Natural killer cell (primary cell): ENCODE results near the gene MCM8. TPM values are rescaled to one million over a fixed set of nuclear protein-coding genes. Genes with fewer than 3 reads are reported as not detected.

Experiments used
- ATAC-seq, 3 donors: fragments of 150-1000 bp in 2 of 3; fragments of 200-7000 bp in 1 of 3; cut with Tn5 transposase; 1 replicate in 1 of 3; 2 replicates in 2 of 3; pipeline ENCODE4 v1.10.0; 2021; ENCODE audit warnings: mild to moderate bottlenecking in 2 of 3, moderate library complexity in 2 of 3
- DNase-seq, 2 donors: peaks; one replicate each; pipeline versions ENCODE4 v3.0.0 to v3.0.0-alpha.2; 2013 to 2021; ENCODE audit warnings: mixed read lengths in 1 of 2
- H3K27ac ChIP-seq: one replicate; pipeline ENCODE4 v1.5.1; 2013; ENCODE audit warnings: mild to moderate bottlenecking, low read length
- H3K27me3 ChIP-seq: one replicate; pipeline ENCODE4 v1.6.1; 2013; ENCODE audit warnings: low read length; ENCODE audit not compliant: control insufficient read depth, insufficient read depth
- H3K36me3 ChIP-seq: one replicate; pipeline ENCODE4 v1.6.1; 2013; ENCODE audit warnings: low read length; ENCODE audit not compliant: control insufficient read depth, insufficient read depth
- H3K4me1 ChIP-seq: one replicate; pipeline ENCODE4 v1.6.1; 2013; ENCODE audit warnings: low read length; ENCODE audit not compliant: control insufficient read depth, insufficient read depth
- H3K4me3 ChIP-seq: one replicate; pipeline ENCODE4 v1.5.1; 2013; ENCODE audit warnings: low read length
- H3K9me3 ChIP-seq: one replicate; pipeline ENCODE4 v1.6.1; 2013; ENCODE audit warnings: low read length; ENCODE audit not compliant: control insufficient read depth, insufficient read depth
- H3K27ac Mint-ChIP-seq, 2 donors: one replicate each; pipeline ENCODE4 v1.8.0; 2022; ENCODE audit warnings: mild to moderate bottlenecking in 2 of 2, mixed read lengths in 2 of 2, moderate library complexity in 1 of 2
- H3K27me3 Mint-ChIP-seq, 2 donors: one replicate each; pipeline ENCODE4 v1.8.0; 2022; ENCODE audit warnings: low read depth in 2 of 2, mixed read lengths in 2 of 2
- H3K36me3 Mint-ChIP-seq: one replicate; pipeline ENCODE4 v1.8.0; 2022; ENCODE audit warnings: mixed read lengths
- H3K4me1 Mint-ChIP-seq, 2 donors: one replicate each; pipeline ENCODE4 v1.8.0; 2022; ENCODE audit warnings: mixed read lengths in 2 of 2
- H3K4me3 Mint-ChIP-seq: one replicate; pipeline ENCODE4 v1.8.0; 2022; ENCODE audit warnings: mild to moderate bottlenecking, moderate library complexity, mixed read lengths
- H3K9me3 Mint-ChIP-seq, 2 donors: one replicate each; pipeline ENCODE4 v1.8.0; 2022; ENCODE audit warnings: mixed read lengths in 2 of 2
- CTCF ChIP-seq: fragments of 200-600 bp; IDR thresholded peaks from one replicate; pipeline ENCODE4 v1.8.0; 2022; ENCODE audit warnings: antibody characterized with exemption
- WGBS: methylation state at CpG from one replicate; pipeline ENCODE4 v1.1.7; 2013; ENCODE audit warnings: missing lambda C conversion rate; ENCODE audit not compliant: insufficient coverage; 5-methylcytosine and 5-hydroxymethylcytosine counted together
- intact Hi-C: fragments of 100-400 bp; cut with micrococcal nuclease; formaldehyde crosslinking; loops from one replicate; pipeline ENCODE4 v1.14.2; 2022
- total RNA-seq, 4 donors: library from RNA; stranded (reverse); fragments of 120-200 nt in 1 of 4; gene quantifications; one replicate each; pipeline versions ENCODE4 v1.2.3 to v1.2.4, GENCODE V29; 2013 to 2022

The MCM8 gene
- total RNA-seq, 3 donors from 2014 or later (not counting 1 experiment from before 2014, with no cell fraction given), result 8.1 to 14.3 (median 9.0) TPM

DNA sequence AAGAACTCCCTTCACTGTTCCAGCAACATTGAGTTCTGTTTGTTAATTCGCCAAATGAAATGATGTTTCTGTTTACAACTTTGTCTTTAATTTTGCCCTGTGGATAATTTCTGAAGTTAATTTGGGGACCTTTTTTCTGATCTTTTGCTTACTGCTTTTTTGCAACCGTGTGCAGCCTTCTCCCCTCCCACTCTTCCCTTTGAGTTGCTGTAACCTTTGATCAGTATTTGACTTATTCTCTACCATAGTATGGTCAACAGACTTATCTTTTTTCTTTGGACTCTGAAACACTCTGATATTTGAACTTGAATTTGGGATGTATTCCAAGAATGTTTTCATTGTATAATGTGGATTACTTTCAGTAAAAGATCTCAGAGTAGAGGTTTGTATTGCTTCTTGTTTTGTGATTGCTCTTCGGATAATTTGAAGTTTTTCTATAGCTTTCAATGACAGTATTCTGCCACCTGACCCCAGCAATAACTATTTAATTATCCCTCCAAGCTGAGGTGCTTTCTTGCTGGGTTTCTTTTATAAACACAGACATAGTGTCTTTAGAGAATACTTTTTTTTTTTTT, 57.2 kb downstream of the MCM8 start:
- 63% methylated on average over 2 of the region's 3 CpGs for WGBS

GRCh38 chr20:6008254-6008653, 57.8 kb downstream of the MCM8 start:
- Mint-ChIP-seq H3K4me1 (peaks cover 19 to 46% of the 10 kb centered on the region in 2 donors), H3K27ac (peak overlapping the region; percentile 75 to 91), H3K9me3 (no peaks in the 10 kb centered on the region), H3K4me3 (peak overlapping the region; percentile 93), H3K27me3 (no peaks in the 10 kb centered on the region), H3K36me3 (no peaks in the 10 kb centered on the region)
- intact Hi-C loops, result no loop called here
- Histone ChIP-seq H3K27me3 (no peaks in the 10 kb centered on the region), H3K36me3 (peaks cover 16% of the 10 kb centered on the region), H3K4me1 (peaks cover 9% of the 10 kb centered on the region), H3K4me3 (no peak overlapping the region), H3K27ac (no peak overlapping the region), H3K9me3 (no peaks in the 10 kb centered on the region)
- no peak for DNase-seq
- no peak for ATAC-seq
- no peak for TF ChIP-seq CTCF
- 73% methylated on average over 4 of the region's 5 CpGs for WGBS

More for the DNA sequence above, 57.2 kb downstream of the MCM8 start:
- Histone ChIP-seq H3K4me1 (peaks cover 9% of the 10 kb centered on the region), H3K27ac (no peak overlapping the region), H3K36me3 (peaks cover 16% of the 10 kb centered on the region), H3K4me3 (no peak overlapping the region), H3K9me3 (no peaks in the 10 kb centered on the region), H3K27me3 (no peaks in the 10 kb centered on the region)
- DNase-seq, result no peak
- Mint-ChIP-seq H3K36me3 (no peaks in the 10 kb centered on the region), H3K4me1 (peaks cover 18 to 46% of the 10 kb centered on the region in 2 donors), H3K4me3 (peak overlapping the region; percentile 93), H3K27me3 (no peaks in the 10 kb centered on the region), H3K27ac (peak overlapping the region; percentile 75 to 91), H3K9me3 (no peaks in the 10 kb centered on the region)
- intact Hi-C loops, result no loop called here
- TF ChIP-seq CTCF, result no peak
- no peak for ATAC-seq

DNA sequence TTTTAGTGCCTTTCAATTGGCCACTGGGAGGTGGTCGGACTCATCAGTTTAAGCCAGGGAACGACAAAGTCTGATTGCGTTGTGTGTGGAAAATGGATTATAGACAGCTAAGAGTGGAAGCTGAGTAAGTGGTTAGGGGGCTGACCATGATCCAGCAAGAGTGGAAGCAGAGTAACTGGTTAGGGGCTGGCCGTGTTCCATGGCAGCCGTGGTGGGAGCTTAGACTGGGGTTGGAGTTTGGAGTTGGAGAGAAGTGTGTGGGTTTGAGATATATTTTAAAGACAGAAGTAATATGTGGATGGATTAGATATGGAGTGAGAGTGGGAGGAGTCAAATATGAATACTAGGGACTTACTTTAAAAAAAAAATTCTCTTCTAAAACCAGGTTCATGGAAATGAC, 61.7 kb downstream of the MCM8 start:
- no peaks in the 10 kb centered on the region for H3K9me3 ChIP-seq
- H3K4me1 ChIP-seq, result peaks cover 3% of the 10 kb centered on the region
- peak overlapping the region in 1 of 2 donors; percentile 1 for H3K27ac Mint-ChIP-seq
- H3K4me1 Mint-ChIP-seq, result peaks cover 22 to 38% of the 10 kb centered on the region in 2 donors
- H3K9me3 Mint-ChIP-seq, result no peaks in the 10 kb centered on the region
- no peak overlapping the region for H3K4me3 ChIP-seq
- H3K4me3 Mint-ChIP-seq, result no peak overlapping the region
- H3K27ac ChIP-seq, result no peak overlapping the region
- DNase-seq (no peak), ATAC-seq (no peak)
- no peaks in the 10 kb centered on the region for H3K36me3 Mint-ChIP-seq
- no peaks in the 10 kb centered on the region for H3K27me3 Mint-ChIP-seq
- no peaks in the 10 kb centered on the region for H3K27me3 ChIP-seq
- peaks cover 33% of the 10 kb centered on the region for H3K36me3 ChIP-seq
- intact Hi-C loops, result no loop called here
- over 99% methylated on average over 5 of the region's 5 CpGs for WGBS
- TF ChIP-seq CTCF, result no peak

- peaks cover 33% of the 10 kb centered on the region for H3K36me3 ChIP-seq
Observed at GRCh38 chr20:6014017-6014416, 63.6 kb downstream of the MCM8 start.

More at GRCh38 chr20:6014017-6014416, 63.6 kb downstream of the MCM8 start:
- Mint-ChIP-seq H3K9me3 (no peaks in the 10 kb centered on the region), H3K36me3 (no peaks in the 10 kb centered on the region), H3K4me1 (peaks cover 6 to 21% of the 10 kb centered on the region in 2 donors), H3K27ac (peak overlapping the region in 1 of 2 donors; percentile 52), H3K27me3 (no peaks in the 10 kb centered on the region), H3K4me3 (no peak overlapping the region)
- whole genome bisulfite sequencing, result 96% methylated on average over 3 of the region's 3 CpGs
- ATAC-seq, result no peak
- DNase-seq, result no peak
- Histone ChIP-seq H3K27me3 (no peaks in the 10 kb centered on the region), H3K4me3 (no peak overlapping the region), H3K9me3 (no peaks in the 10 kb centered on the region), H3K27ac (no peak overlapping the region), H3K4me1 (no peaks in the 10 kb centered on the region)
- intact Hi-C loops, result no loop called here
- no peak for TF ChIP-seq CTCF
